Sigmoid colon (tissue), 7 donors: Measurements from ENCODE around the gene TPPP2. TPM values are rescaled to one million over a fixed set of nuclear protein-coding genes. Genes with fewer than 3 reads are reported as not detected.

Source experiments
- DNase-seq: peaks from one replicate; pipeline ENCODE4 v3.0.0-alpha.2; 2019
- H3K27ac ChIP-seq, 4 donors: fragments of 200-600 bp; sonication (generic); one replicate each; pipeline ENCODE4 v1.5.1; 2016 to 2019; ENCODE audit warnings: mild to moderate bottlenecking in 1 of 4
- H3K27me3 ChIP-seq, 3 donors: fragments of 200-600 bp; sonication (generic); one replicate each; pipeline ENCODE4 v1.5.1; 2019; ENCODE audit warnings: mild to moderate bottlenecking in 1 of 3
- H3K36me3 ChIP-seq, 4 donors: fragments of 200-600 bp; sonication (generic); one replicate each; pipeline ENCODE4 v1.5.1; 2016 to 2019
- H3K4me1 ChIP-seq, 4 donors: fragments of 200-600 bp; sonication (generic); one replicate each; pipeline ENCODE4 v1.5.1; 2017 to 2019
- H3K4me3 ChIP-seq, 4 donors: fragments of 200-600 bp; sonication (generic); one replicate each; pipeline ENCODE4 v1.5.1; 2017 to 2019; ENCODE audit warnings: mild to moderate bottlenecking in 2 of 4, moderate library complexity in 1 of 4
- H3K9me3 ChIP-seq, 4 donors: fragments of 200-600 bp in 3 of 4; sonication (generic) in 3 of 4; one replicate each; pipeline versions ENCODE4 v1.5.1 to v1.6.1; 2013 to 2019
- CTCF ChIP-seq, 4 experiments: fragments of 450-650 bp in 3 of 4; fragments of 200-600 bp in 1 of 4; IDR thresholded peaks; one replicate each; pipeline ENCODE4 v1.5.1; 2016 to 2019; ENCODE audit warnings: antibody characterized with exemption in 4 of 4, mild to moderate bottlenecking in 3 of 4, moderate library complexity in 2 of 4
- EP300 ChIP-seq, 4 donors: sonication (generic); formaldehyde crosslinking; IDR thresholded peaks; one replicate each; pipeline ENCODE4 v1.6.1; 2017; ENCODE audit warnings: antibody characterized with exemption in 4 of 4
- POLR2A ChIP-seq, 2 donors: fragments of 450-650 bp; IDR thresholded peaks; one replicate each; pipeline ENCODE4 v1.6.1; 2016; ENCODE audit warnings: antibody characterized with exemption in 2 of 2, mild to moderate bottlenecking in 2 of 2, moderate library complexity in 2 of 2
- POLR2AphosphoS5 ChIP-seq, 4 donors: sonication (generic); formaldehyde crosslinking; IDR thresholded peaks; one replicate each; pipeline ENCODE4 v1.6.1; 2017; ENCODE audit warnings: antibody characterized with exemption in 4 of 4
- WGBS, 2 donors: extraction: QIAGEN DNeasy Blood & Tissue Kit; methylation state at CpG; one replicate each; pipeline ENCODE4 v1.1.7; 2013; 5-methylcytosine and 5-hydroxymethylcytosine counted together
- intact Hi-C: fragments of 100-400 bp; cut with DNase I; formaldehyde crosslinking; loops from one replicate; pipeline ENCODE4 v1.15.1; 2023
- polyA plus RNA-seq, 3 donors: library from polyadenylated mRNA; stranded (reverse); fragments of 200-250 nt; gene quantifications; one replicate each; pipeline ENCODE4 v1.2.3, GENCODE V29; 2013
- total RNA-seq, 4 donors: library from RNA; depleted of rRNA; stranded (reverse); fragments of >200 nt; gene quantifications; one replicate each; pipeline ENCODE4 v1.1.0, GENCODE V29; 2016
- donor health status: healthy with polysubstance abuse.
- donor health status: Bipolar disorder and iron deficiency.
- donor health status: healthy.

TPPP2 gene
- total and polyA plus RNA-seq, 7 donors: 0.36 TPM; not detected in 6

DNA sequence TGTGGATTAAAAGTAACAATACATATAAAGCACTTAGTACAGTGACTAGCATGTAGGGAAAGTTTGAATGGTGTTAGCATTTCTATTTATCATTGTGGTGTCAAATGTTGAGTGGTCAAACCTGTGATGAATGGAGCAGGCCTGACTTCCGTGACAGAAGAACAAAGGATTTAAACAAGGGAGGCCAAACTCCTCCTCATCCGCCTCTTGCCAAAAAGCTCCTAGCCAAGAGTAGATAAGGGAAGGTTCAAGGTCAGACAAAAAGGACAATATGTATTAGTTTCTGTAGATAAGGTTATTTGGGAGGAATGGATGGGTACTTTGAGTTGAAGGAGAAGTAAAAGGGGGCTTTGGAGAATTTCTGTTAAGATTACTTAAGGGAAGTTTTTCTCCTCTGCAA lies 18.6 kb downstream of the TPPP2 start:
- Histone ChIP-seq H3K4me3 (no peak overlapping the region), H3K4me1 (peaks cover 0 to 7% (median 2%) of the 10 kb centered on the region in 4 donors), H3K27me3 (no peaks in the 10 kb centered on the region), H3K36me3 (no peaks in the 10 kb centered on the region), H3K9me3 (no peaks in the 10 kb centered on the region), H3K27ac (no peak overlapping the region)
- no peak for DNase-seq
- 72 to 90% methylated on average over 2 of the region's 2 CpGs for WGBS, 2 donors
- intact Hi-C loops: no loop called here
- TF ChIP-seq CTCF (IDR thresholded peaks at IDR 0.05) (no peak), EP300 (IDR thresholded peaks at IDR 0.05) (no peak), POLR2A (IDR thresholded peaks at IDR 0.05) (no peak), POLR2AphosphoS5 (IDR thresholded peaks at IDR 0.05) (no peak)

DNA sequence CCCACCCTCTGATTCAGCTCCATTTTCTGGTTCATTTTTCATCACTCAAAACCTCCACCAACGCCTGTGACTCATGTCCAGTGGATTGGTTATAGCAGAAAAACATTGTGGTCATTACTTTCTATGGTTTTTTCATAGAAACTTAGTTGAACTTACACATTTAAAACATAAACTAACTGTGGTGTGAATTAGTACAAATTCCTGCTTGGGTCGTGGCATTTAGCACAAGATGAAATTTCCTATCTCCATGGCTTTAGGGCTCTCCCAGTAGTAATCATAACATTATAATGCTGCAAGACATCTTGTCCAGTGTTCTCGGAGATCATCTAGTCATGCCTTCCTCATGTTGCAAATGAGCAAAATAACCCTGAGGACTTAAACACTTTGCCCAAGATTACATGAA lies 19.3 kb downstream of the TPPP2 start:
- no peak for DNase-seq
- intact Hi-C loops: no loop called here
- H3K27me3 ChIP-seq: no peaks in the 10 kb centered on the region
- H3K36me3 ChIP-seq: no peaks in the 10 kb centered on the region
- H3K9me3 ChIP-seq: no peaks in the 10 kb centered on the region
- H3K4me3 ChIP-seq: no peak overlapping the region
- WGBS, 2 donors: 87 to 88% methylated on average over 3 of the region's 3 CpGs
- H3K4me1 ChIP-seq: peaks cover 0 to under 1% (median 0%) of the 10 kb centered on the region in 4 donors
- H3K27ac ChIP-seq: no peak overlapping the region
- TF ChIP-seq CTCF (IDR thresholded peaks at IDR 0.05) (no peak), POLR2AphosphoS5 (IDR thresholded peaks at IDR 0.05) (no peak), EP300 (IDR thresholded peaks at IDR 0.05) (no peak), POLR2A (IDR thresholded peaks at IDR 0.05) (no peak)

- TF ChIP-seq EP300 (IDR thresholded peaks at IDR 0.05) (no peak), POLR2AphosphoS5 (IDR thresholded peaks at IDR 0.05) (no peak), CTCF (IDR thresholded peaks at IDR 0.05) (no peak), POLR2A (IDR thresholded peaks at IDR 0.05) (no peak)
- Histone ChIP-seq H3K4me3 (no peak overlapping the region), H3K36me3 (no peaks in the 10 kb centered on the region), H3K9me3 (no peaks in the 10 kb centered on the region), H3K27me3 (no peaks in the 10 kb centered on the region), H3K4me1 (no peaks in the 10 kb centered on the region), H3K27ac (no peak overlapping the region)
- no peak for DNase-seq
- intact Hi-C loops: loop anchor here (10.0 kb wide), 1 partner anchor 64 kb away; no protein-coding TSS in a partner anchor
- 68 to 85% methylated on average over 3 of the region's 3 CpGs for WGBS, 2 donors
These were observed 20.6 kb downstream of the TPPP2 start for GRCh38 chr14:21050597-21050996.

- H3K4me1 ChIP-seq: no peaks in the 10 kb centered on the region
- H3K36me3 ChIP-seq: no peaks in the 10 kb centered on the region
- H3K27me3 ChIP-seq: no peaks in the 10 kb centered on the region
- TF ChIP-seq CTCF (IDR thresholded peaks at IDR 0.05): no peak
- H3K9me3 ChIP-seq: no peaks in the 10 kb centered on the region
- intact Hi-C loops: loop anchor here (10.0 kb wide), 1 partner anchor 61 kb away; no protein-coding TSS in a partner anchor
- H3K27ac ChIP-seq: no peak overlapping the region
- 81 to 91% methylated on average over 20 of the region's 20 CpGs for WGBS, 2 donors
- DNase-seq: no peak
- H3K4me3 ChIP-seq: no peak overlapping the region
These were observed 23.4 kb downstream of the TPPP2 start for GRCh38 chr14:21053184-21054122.
